ENCODE data around the gene PAK1.
A peak's percentile ranks its signal among the peaks of the same experiment; 100 is the strongest.

Gene PAK1

GRCh38 chr11:77472991-77473800, 698 bp downstream of the PAK1 start:
- DNase-seq, result peak; percentile 4

GRCh38 chr11:77471558-77472193, 2.2 kb downstream of the PAK1 start:
- DNase-seq, result peak; percentile 7

GRCh38 chr11:77470971-77471370, 2.9 kb downstream of the PAK1 start:
- DNase-seq, result no peak

DNA sequence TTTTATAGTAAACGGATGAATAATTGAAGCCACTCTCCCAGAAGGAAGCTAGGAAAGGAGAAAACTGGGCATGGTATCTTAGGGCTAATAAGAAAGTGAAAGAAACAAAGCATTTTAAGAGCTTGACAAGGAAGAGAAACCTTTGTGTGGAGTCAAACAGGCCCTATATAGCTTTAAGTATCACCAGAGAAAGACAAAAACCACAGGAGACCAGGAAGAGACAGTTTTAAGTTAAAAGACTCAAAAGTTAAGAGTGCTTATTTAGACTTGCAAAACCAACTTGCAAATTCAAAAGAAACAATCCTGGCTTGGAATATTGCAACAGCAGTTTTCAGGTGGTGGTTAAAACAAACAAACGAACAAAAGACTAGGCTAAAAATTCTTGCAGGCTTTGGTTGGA, 3.4 kb downstream of the PAK1 start:
- DNase-seq, result no peak

GRCh38 chr11:77468527-77468926, 5.4 kb downstream of the PAK1 start:
- no peak for DNase-seq

DNA sequence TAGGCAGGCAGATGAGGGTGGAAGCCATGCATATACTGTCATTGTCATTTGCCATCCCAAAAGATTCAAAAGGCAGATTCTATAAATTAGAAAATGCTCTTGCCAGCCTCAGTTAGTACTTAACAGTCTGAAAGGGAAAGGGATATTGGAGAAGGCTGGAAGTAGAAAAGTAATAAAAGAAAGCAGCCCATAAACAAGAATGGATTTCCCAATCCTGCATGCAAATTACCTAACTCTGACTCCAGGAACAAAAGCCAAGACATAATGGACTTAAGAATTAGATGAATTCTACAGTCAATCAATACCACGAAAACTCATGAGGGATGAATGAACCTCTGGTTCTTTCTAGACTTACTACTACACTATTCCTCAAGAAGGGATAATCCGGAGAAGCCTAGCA, 5.9 kb downstream of the PAK1 start:
- no peak for DNase-seq

- DNase-seq, result no peak
These were observed 6.7 kb downstream of the PAK1 start for GRCh38 chr11:77467233-77467632.

DNA sequence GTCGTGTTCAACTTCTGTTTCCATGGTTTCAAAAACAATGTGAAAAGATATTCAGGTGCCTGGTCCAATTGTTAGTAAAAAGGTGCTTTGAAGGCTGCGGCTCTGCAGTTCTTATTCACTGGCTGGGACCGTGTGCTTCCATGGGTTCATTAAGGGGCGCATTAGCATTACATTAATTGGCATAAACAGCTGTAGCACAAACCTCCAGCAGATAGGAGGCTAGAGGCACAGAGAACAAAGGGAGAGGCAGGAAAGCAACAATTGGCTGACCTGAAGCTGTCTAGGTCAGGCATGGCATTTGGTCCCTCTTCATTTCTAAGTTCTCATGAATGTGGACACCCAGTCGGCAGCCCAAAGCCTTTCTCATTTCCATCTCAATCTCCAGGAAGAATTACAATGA, 16.6 kb downstream of the PAK1 start:
- no peak for DNase-seq

- DNase-seq, result no peak
These were observed 18.2 kb downstream of the PAK1 start for GRCh38 chr11:77455740-77456139.

GRCh38 chr11:77454867-77455655, 18.8 kb downstream of the PAK1 start:
- DNase-seq, result no peak

GRCh38 chr11:77450227-77450626, 23.7 kb downstream of the PAK1 start:
- no peak for DNase-seq

- DNase-seq, result no peak
These were observed 24.1 kb downstream of the PAK1 start for GRCh38 chr11:77449784-77450183.

- DNase-seq, result no peak
These were observed 24.8 kb downstream of the PAK1 start for GRCh38 chr11:77449060-77449521.

- DNase-seq, result no peak
These were observed 25.6 kb downstream of the PAK1 start for GRCh38 chr11:77448269-77448668.

GRCh38 chr11:77446911-77447629, 26.8 kb downstream of the PAK1 start:
- no peak for DNase-seq

GRCh38 chr11:77444261-77444660, 29.6 kb downstream of the PAK1 start:
- no peak for DNase-seq

DNA sequence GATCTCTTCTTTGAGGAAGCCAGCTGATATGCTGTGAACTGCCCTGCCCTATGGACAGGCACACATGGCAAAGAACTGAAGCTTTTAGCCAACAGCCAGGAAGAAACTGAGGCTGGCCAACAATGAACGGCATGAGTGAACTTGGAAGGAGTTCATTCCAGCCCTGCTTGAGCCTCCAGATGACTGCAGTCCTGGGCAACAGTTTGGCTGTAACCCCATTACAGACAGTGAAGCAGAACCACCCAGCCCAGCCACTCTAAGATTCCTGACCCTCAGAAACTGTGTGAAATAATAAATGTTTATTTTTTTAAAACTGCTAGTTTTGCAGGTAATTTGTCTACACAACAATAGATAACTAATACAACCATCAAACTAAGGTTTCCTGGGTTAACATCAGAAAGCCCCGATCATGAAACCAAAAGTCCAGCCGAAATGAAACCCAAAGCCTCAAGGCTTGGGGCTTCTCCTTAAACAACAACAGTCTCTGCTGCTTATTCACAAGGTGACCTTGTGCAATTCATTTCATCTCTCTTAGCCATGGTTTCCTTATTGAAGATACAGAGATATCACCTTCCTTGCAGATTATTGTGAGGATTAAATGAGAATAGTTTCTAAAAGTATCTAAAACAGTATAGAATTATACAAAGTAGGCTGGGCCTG, 31.4 kb downstream of the PAK1 start:
- DNase-seq, result no peak

GRCh38 chr11:77441426-77441825, 32.5 kb downstream of the PAK1 start:
- DNase-seq, result no peak

GRCh38 chr11:77440678-77441077, 33.2 kb downstream of the PAK1 start:
- no peak for DNase-seq

- no peak for DNase-seq
These were observed 35.4 kb downstream of the PAK1 start for GRCh38 chr11:77438487-77438886.

- DNase-seq, result no peak
These were observed 36.9 kb downstream of the PAK1 start for GRCh38 chr11:77436969-77437368.

- DNase-seq, result no peak
These were observed 37.4 kb downstream of the PAK1 start for GRCh38 chr11:77436506-77436905.
